Measurements from ENCODE around the gene KLHL24. TPM values are rescaled to one million over a fixed set of nuclear protein-coding genes. Genes with fewer than 3 reads are reported as not detected.

Gene KLHL24
- polyA plus RNA-seq, 1 donor (not counting 4 experiments of a cell fraction or from before 2014, with no cell fraction given), result 12.0 TPM

- H3K36me3 ChIP-seq (ENCODE audit: control insufficient read depth in 2 of 2, extremely low read depth in 1 of 2, insufficient read depth in 2 of 2, low read length in 2 of 2), result no peaks in the 10 kb centered on the region
- no peak overlapping the region for H3K4me3 ChIP-seq (ENCODE audit: control insufficient read depth in 2 of 3, extremely low read depth in 1 of 3, insufficient read depth in 2 of 3, low read depth in 1 of 3, low read length in 3 of 3)
- TF ChIP-seq EZH2 (IDR thresholded peaks at IDR 0.05; ENCODE audit: low read length) (no peak), CTCF (optimal IDR thresholded peaks at IDR 0.05 in 1 of 3, IDR thresholded peaks at IDR 0.05 in 1 of 3, conservative IDR thresholded peaks at IDR 0.05 in 1 of 3; ENCODE audit: extremely low read depth in 1 of 3, insufficient read depth in 2 of 3, low read length in 3 of 3) (no peak)
- no peak overlapping the region for H2AFZ ChIP-seq (ENCODE audit: control insufficient read depth, low read length)
- no peak for DNase-seq (ENCODE audit: low read depth, low spot score)
- H3K9ac ChIP-seq (ENCODE audit: control insufficient read depth, extremely low read depth, insufficient read depth, low read length), result no peak overlapping the region
- no peaks in the 10 kb centered on the region for H3K9me3 ChIP-seq (ENCODE audit: control insufficient read depth, low read depth, low read length)
- H3K4me1 ChIP-seq (ENCODE audit: control insufficient read depth, extremely low read depth, insufficient read depth, low read length), result peaks cover 4% of the 10 kb centered on the region
- H4K20me1 ChIP-seq (ENCODE audit: control insufficient read depth, extremely low read depth, insufficient read depth, low read length), result no peaks in the 10 kb centered on the region
- H3K27me3 ChIP-seq (ENCODE audit: control insufficient read depth, extremely low read depth, insufficient read depth, low read length), result no peaks in the 10 kb centered on the region
- no peak overlapping the region for H3K4me2 ChIP-seq (ENCODE audit: control insufficient read depth, extremely low read depth, insufficient read depth, low read depth, low read length)
- H3K9me1 ChIP-seq (ENCODE audit: control insufficient read depth, extremely low read depth, insufficient read depth, low read length), result no peaks in the 10 kb centered on the region
- no peaks in the 10 kb centered on the region for H3K79me2 ChIP-seq (ENCODE audit: control insufficient read depth, insufficient read depth, low read length)
- no peak overlapping the region for H3K27ac ChIP-seq (ENCODE audit: control insufficient read depth, insufficient read depth, low read length)
- no peak for FAIRE-seq
- dilution Hi-C loops (cut with MboI; ENCODE audit: extremely low pct_ligation_motif_present, low sequenced_read_pairs), result no loop called here
Observed at GRCh38 chr3:183690402-183690995, 55.1 kb downstream of the KLHL24 start.

- Histone ChIP-seq H3K9me1 (ENCODE audit: control insufficient read depth, extremely low read depth, insufficient read depth, low read length) (no peaks in the 10 kb centered on the region), H3K9ac (ENCODE audit: control insufficient read depth, extremely low read depth, insufficient read depth, low read length) (no peak overlapping the region), H4K20me1 (ENCODE audit: control insufficient read depth, extremely low read depth, insufficient read depth, low read length) (no peaks in the 10 kb centered on the region), H3K4me3 (ENCODE audit: control insufficient read depth in 2 of 3, extremely low read depth in 1 of 3, insufficient read depth in 2 of 3, low read depth in 1 of 3, low read length in 3 of 3) (no peak overlapping the region), H3K36me3 (ENCODE audit: control insufficient read depth in 2 of 2, extremely low read depth in 1 of 2, insufficient read depth in 2 of 2, low read length in 2 of 2) (no peaks in the 10 kb centered on the region), H3K27ac (ENCODE audit: control insufficient read depth, insufficient read depth, low read length) (no peak overlapping the region), H2AFZ (ENCODE audit: control insufficient read depth, low read length) (no peak overlapping the region), H3K27me3 (ENCODE audit: control insufficient read depth, extremely low read depth, insufficient read depth, low read length) (no peaks in the 10 kb centered on the region), H3K4me2 (ENCODE audit: control insufficient read depth, extremely low read depth, insufficient read depth, low read depth, low read length) (no peak overlapping the region), H3K4me1 (ENCODE audit: control insufficient read depth, extremely low read depth, insufficient read depth, low read length) (peaks cover 4% of the 10 kb centered on the region), H3K79me2 (ENCODE audit: control insufficient read depth, insufficient read depth, low read length) (no peaks in the 10 kb centered on the region), H3K9me3 (ENCODE audit: control insufficient read depth, low read depth, low read length) (no peaks in the 10 kb centered on the region)
- DNase-seq (ENCODE audit: low read depth, low spot score) (no peak), FAIRE-seq (no peak)
- no peak for TF ChIP-seq CTCF (optimal IDR thresholded peaks at IDR 0.05 in 1 of 3, IDR thresholded peaks at IDR 0.05 in 1 of 3, conservative IDR thresholded peaks at IDR 0.05 in 1 of 3; ENCODE audit: extremely low read depth in 1 of 3, insufficient read depth in 2 of 3, low read length in 3 of 3)
- dilution Hi-C loops (cut with MboI; ENCODE audit: extremely low pct_ligation_motif_present, low sequenced_read_pairs), result no loop called here
Observed at GRCh38 chr3:183692436-183692835, 57.0 kb downstream of the KLHL24 start.
